HG03175 (cell line): ENCODE data around the gene LCE5A.
"Not testable (repeated sequence)": the region's sequence is repeated elsewhere in the genome, so short reads cannot be mapped to it uniquely, and the experiment has no call there.

Experiments used
- ATAC-seq: cut with Tn5 transposase; IDR thresholded peaks from one replicate; pipeline ENCODE4 v1.9.1; 2021; ENCODE audit warnings: mild to moderate bottlenecking, moderate library complexity; ENCODE audit not compliant: unreplicated experiment

Gene LCE5A

DNA sequence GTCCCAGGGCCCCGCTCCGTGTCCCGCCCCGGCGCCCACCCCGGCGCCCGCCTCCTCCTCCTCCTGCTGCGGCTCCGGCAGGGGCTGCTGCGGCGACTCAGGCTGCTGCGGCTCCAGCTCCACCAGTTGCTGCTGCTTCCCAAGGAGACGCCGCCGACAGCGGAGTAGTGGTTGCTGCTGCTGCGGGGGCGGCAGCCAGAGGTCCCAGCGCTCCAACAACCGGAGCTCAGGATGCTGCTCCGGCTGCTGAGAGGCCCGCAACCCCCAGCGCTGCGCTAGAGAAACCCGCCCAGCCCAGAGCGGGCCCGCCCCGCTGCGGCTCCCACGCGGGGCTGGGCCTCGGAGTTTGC, 4.8 kb downstream of the LCE5A start:
- ATAC-seq: no peak

DNA sequence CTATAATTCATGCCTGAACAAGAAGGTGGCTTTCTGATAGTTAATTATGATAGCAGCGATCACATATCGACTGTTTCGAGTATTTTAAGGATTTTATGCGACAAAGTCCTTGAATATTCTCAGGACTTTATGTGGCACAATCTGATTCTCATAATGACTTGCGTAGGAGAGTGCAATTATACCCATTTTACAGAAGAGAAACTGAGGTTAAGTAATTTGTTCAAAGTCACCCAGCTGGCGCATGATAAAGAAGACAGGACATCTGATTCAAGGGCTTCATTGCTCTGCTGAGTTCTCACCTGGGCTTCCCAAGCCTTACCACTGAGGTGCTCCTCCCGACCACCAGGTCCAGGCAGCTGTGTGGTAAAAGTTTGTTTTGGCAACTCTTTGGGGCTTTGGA, 5.5 kb downstream of the LCE5A start:
- ATAC-seq: no peak

DNA sequence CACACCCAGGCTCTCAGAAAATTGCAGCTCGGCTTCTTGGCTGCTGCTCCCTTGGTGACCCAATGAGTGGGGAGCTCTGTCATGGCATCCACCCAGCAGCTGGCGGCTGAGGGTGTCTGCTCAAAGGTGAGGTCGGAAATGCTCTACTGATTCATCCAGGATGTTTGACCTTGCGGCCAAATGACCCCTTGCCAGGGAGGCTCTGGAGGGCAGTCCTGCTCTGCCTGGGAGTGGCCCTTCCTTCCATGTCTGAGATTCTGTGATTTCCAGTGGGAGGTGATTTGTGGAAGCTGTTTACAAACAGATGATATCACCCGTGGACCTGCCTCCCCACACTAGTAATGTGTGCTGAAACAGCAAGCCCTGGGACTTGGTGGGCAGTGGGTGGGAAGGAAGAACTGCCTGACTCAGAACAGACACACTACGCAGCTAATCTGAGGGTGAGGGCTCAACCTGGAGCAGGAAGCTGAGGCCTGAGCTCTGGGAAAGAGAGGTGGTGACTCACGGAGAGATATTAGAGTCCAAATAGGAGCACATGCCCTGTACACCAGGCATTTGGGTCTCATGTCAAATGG, 6.7 kb downstream of the LCE5A start:
- no peak for ATAC-seq

DNA sequence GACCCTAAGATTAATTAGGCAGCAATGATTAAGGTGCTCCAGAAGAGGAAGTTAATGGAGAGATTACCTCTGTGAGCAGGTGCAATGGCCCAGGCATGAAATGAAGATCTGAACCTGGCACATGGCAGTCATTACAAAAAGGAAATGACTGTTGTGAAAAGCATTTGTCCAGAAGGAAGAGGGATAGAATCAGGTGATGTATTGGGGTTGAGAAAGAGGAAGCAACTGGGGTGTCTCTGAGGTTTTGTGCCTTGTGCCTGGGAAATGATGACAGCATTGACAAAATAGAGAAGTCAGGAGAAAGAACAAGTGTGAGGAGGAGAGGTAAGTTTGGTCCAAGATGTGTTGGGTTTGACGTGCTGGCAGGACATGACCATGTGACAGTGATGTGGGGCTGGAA, 9.2 kb downstream of the LCE5A start:
- ATAC-seq: no peak

DNA sequence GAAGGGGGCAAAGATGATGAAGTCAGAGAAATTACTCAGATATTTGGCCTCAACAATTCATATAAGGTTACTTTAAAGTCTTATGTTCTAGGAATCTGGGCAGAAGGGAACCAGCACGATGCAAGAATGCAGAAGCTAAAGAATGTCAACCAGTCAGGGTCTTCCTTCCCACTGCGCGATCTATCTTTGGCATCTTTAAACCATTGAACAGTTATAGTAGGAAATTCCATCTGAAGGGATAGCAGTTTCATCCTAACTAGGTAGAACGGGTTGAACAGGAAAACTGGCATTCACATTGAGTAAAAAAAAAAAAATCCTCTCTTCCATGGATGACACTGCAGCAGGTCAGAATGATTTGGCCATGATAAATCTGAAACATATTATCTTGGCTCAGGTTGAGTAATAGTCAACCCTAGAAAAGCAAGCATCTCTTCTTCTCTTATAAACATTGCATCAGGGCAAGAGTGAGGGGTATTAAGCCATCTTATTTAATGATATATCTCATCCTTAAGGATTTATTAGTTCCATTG, 10.0 kb downstream of the LCE5A start:
- ATAC-seq: no peak

DNA sequence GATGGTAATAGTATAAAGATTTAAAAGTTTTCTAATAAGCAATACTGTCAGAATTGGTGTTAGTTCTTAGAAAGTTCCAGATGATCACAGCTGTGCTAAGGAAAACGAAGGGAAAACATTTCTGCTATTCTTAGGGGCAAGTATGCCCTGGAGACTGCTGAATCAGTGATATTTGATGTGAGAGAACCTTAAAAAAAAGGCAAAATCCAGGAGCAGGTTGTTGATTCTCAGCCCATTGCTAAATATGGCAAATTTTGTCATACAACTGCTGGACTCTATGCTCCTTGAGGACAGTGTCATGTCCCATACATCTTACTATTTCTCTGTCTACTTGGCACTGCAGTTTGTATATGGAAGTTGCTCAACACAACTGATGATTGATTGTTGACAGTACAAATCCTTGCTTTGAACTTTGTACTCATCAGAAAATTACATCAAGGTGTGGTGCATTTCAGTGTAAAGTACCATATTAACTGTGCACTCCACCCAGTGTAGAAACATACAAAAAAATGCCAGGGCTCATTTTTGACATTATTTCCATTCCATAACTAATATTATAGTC, 14.6 kb downstream of the LCE5A start:
- ATAC-seq: no peak

DNA sequence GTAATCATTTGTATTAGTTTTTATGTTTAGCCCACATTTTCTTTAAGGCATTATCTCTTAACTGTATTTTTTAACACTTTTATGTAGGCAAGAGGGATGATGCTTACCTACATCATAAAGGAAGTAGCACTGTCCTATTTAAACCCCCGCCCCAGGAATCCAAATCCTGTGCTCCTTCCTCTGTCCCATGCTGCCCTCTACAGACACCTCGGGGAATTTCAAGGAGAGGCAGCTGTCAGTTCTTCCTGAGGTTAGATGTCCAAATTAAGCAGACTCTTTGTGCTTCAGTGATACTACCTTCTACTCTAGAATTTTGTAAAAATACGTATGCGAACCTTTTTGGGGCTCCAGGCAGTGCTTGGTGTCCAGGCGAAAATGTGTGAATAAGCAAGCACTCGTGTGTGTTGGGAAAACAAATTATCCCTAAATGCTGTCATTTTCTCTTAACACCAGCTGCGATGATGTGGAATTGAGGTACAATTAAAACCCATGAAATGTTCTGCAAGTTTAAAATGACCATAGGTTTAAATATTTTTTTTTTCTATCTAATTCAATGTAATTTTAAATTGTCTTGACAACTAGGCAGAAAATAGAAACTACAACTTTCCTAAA, 22.8 kb downstream of the LCE5A start:
- ATAC-seq: no peak

DNA sequence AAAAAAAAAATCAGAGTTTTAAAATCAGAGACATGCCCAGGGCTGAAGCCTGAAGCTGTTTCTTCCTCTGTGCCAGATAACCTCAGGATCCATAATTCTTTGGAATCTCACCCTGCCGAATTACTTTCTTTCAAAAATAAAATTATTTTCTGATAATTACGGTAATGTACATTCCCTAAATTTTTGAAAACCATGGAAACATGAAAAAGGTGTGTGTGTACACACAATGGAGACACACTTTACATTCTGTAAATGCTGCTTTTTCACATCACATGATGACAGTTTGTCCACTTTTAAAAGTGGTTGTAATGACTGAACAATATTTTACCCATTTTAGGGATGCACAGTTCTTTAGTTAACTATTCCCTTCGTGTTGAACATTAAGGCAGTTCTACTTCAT, 25.2 kb downstream of the LCE5A start:
- no peak for ATAC-seq

DNA sequence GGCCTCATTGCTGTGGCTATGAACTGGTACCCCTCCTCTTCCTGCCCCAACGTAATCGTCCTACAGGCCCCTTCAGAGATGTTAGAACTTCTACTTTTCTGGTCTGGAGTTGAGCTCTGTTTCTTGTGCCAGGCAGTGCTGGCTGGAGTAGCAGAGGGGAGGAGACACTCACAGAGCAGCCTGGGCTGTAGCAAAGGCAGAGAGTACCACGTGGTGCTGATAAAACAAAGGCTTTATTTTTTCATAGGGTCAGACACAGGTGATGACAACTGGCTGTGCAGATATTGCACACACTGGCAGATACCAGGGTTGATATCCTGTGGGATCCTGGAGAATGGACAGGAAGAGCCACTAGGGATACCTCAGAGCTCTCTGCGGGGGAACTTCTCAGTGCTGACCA, 26.9 kb downstream of the LCE5A start:
- no peak for ATAC-seq

DNA sequence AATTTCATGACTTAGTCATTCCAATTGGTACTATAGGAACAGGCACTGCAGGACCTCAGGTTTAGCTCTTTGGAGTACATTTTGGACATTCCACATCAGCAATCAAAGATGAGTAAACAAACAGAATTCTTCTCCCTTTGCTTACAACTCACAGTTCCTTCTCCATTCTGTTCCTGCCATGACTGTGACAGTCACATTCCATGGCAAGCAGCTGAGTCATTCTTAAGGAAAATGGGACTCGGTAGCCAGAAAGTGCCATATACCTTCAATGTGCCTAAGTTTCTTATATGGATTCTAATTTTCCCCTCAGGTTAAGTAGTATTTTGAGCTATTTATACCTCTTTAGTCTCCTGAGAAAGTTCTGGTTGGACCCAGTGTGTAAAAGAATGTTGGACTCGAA, 29.3 kb downstream of the LCE5A start:
- no peak for ATAC-seq

DNA sequence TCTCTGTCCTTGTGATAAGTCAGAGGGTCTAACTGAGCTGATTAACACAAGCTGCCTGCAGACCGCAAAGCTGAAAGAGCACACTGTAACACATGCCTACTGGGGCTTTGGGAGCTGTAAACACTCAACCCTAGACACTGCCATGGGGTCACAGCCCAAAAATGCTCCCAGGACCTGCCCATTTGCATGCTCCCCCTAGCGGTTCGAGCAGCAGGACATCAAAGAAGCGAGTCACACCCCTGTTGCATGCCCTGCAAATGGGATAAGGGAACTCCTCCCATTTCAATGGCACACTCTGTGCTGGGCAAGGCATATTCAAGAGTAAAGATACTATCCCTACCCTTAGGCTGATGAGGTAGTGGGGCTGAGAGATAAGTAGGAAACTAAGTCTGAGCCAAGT, 33.2 kb downstream of the LCE5A start:
- no peak for ATAC-seq

DNA sequence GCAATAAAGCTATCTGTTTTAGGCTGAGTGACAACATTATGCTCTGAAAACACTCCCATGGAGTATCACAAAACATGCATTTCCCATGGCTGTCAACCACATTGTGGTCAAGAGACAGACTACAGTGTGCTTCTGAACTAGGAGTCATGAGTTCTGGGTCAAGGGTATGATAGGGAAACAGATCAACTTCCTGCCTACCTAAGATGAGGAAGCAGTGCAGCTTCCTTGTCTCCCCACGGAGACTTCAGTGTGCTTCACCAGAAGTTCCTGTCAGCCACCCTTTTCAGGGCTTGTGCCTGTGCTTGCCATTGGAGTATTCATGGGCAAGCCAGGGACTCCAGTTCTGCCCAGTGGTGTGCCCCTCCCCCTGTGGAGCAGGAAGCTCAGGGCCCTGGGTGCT, 36.1 kb downstream of the LCE5A start:
- no peak for ATAC-seq

DNA sequence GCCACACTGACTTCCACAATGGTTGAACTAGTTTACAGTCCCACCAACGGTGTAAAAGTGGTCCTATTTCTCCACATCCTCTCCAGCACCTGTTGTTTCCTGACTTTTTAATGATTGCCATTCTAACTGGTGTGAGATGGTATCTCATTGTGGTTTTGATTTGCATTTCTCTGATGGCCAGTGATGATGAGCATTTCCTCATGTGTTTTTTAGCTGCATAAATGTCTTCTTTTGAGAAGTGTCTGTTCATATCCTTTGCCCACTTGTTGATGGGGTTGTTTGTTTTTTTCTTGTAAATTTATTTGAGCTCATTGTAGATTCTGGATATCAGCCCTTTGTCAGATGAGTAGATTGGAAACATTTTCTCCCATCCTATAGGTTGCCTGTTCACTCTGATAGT, 37.8 kb downstream of the LCE5A start:
- not testable (repeated sequence) for ATAC-seq
